ENCODE results near the gene BRSK2. TPM values are rescaled to one million over a fixed set of nuclear protein-coding genes. Genes with fewer than 3 reads are reported as not detected.

BRSK2 gene
- total RNA-seq, 2 experiments from 2014 or later, result 0.22 to 0.55 TPM

GRCh38 chr11:1504581-1505290 is 115.0 kb downstream of the BRSK2 start:
- H3K27ac ChIP-seq (ENCODE audit: low read depth in 1 of 2, low read length in 2 of 2), result no peak overlapping the region
- POLR2A ChIA-PET, result no interaction called here
- no peak overlapping the region for H3K27ac Mint-ChIP-seq
- TF ChIP-seq, protein P1, sequence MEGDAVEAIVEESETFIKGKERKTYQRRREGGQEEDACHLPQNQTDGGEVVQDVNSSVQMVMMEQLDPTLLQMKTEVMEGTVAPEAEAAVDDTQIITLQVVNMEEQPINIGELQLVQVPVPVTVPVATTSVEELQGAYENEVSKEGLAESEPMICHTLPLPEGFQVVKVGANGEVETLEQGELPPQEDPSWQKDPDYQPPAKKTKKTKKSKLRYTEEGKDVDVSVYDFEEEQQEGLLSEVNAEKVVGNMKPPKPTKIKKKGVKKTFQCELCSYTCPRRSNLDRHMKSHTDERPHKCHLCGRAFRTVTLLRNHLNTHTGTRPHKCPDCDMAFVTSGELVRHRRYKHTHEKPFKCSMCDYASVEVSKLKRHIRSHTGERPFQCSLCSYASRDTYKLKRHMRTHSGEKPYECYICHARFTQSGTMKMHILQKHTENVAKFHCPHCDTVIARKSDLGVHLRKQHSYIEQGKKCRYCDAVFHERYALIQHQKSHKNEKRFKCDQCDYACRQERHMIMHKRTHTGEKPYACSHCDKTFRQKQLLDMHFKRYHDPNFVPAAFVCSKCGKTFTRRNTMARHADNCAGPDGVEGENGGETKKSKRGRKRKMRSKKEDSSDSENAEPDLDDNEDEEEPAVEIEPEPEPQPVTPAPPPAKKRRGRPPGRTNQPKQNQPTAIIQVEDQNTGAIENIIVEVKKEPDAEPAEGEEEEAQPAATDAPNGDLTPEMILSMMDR (IDR thresholded peaks at IDR 0.05), result no peak
- H3K27me3 Mint-ChIP-seq, result no peaks in the 10 kb centered on the region
- H3K36me3 ChIP-seq (ENCODE audit: insufficient read depth, low read length), result peaks cover 19% of the 10 kb centered on the region
- H3K4me3 ChIP-seq (ENCODE audit: low read length), result no peak overlapping the region
- CTCF ChIA-PET, result no interaction called here
- no peaks in the 10 kb centered on the region for H3K27me3 ChIP-seq (ENCODE audit: control insufficient read depth in 1 of 2, insufficient read depth in 2 of 2, low read length in 2 of 2)
- ATAC-seq (ENCODE audit: poor library complexity) (no peak), DNase-seq (no peak)
- no peaks in the 10 kb centered on the region for H3K9me3 Mint-ChIP-seq
- intact Hi-C loops (cut with DNase I, micrococcal nuclease), result no loop called here
- peaks cover 37% of the 10 kb centered on the region for H3K4me1 Mint-ChIP-seq (ENCODE audit: low read depth)
- peaks cover 37% of the 10 kb centered on the region for H3K4me1 ChIP-seq (ENCODE audit: insufficient read depth, low read length)
- H3K4me3 Mint-ChIP-seq, result no peak overlapping the region
- peaks cover 12% of the 10 kb centered on the region for H3K36me3 Mint-ChIP-seq (ENCODE audit: low read depth)
- peaks cover 0 to 3% of the 10 kb centered on the region in 2 experiments for H3K9me3 ChIP-seq (ENCODE audit: control insufficient read depth in 1 of 2, insufficient read depth in 1 of 2, low read length in 2 of 2)

DNA sequence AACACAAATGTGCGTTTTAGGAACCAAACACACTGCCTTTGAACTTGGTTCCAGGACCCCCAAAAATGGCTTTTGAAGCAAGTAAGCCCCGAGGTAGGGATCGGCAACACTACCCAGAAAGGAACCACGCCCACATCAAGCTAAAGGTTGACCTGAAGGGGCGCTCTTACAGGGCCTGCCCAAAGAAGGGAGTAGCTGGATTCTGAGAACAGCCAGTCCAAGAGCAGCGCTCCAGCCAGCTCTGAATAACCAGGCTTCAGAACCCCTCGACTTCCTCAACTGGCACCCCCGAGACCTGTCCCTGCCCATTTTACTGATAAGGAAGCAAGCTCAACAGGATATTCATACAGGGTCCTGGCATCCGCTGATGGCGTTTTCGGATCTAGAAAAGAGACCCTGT is 115.7 kb downstream of the BRSK2 start:
- no peak overlapping the region for H3K27ac ChIP-seq (ENCODE audit: low read depth in 1 of 2, low read length in 2 of 2)
- H3K4me1 Mint-ChIP-seq (ENCODE audit: low read depth), result peaks cover 31% of the 10 kb centered on the region
- POLR2A ChIA-PET, result no interaction called here
- no peak for ATAC-seq (ENCODE audit: poor library complexity)
- CTCF ChIA-PET, result interaction anchor here (1.1 kb wide), 1 partner anchor 70 kb away, joined by 3 read pairs; no protein-coding TSS in a partner anchor
- no peak for DNase-seq
- H3K4me3 Mint-ChIP-seq, result no peak overlapping the region
- peaks cover 10% of the 10 kb centered on the region for H3K36me3 Mint-ChIP-seq (ENCODE audit: low read depth)
- TF ChIP-seq, protein P1 (IDR thresholded peaks at IDR 0.05), result no peak
- no peak overlapping the region for H3K27ac Mint-ChIP-seq
- H3K9me3 Mint-ChIP-seq, result no peaks in the 10 kb centered on the region
- H3K27me3 Mint-ChIP-seq, result no peaks in the 10 kb centered on the region
- H3K4me3 ChIP-seq (ENCODE audit: low read length), result no peak overlapping the region
- peaks cover 37% of the 10 kb centered on the region for H3K4me1 ChIP-seq (ENCODE audit: insufficient read depth, low read length)
- no peaks in the 10 kb centered on the region for H3K9me3 ChIP-seq (ENCODE audit: control insufficient read depth in 1 of 2, insufficient read depth in 1 of 2, low read length in 2 of 2)
- H3K27me3 ChIP-seq (ENCODE audit: control insufficient read depth in 1 of 2, insufficient read depth in 2 of 2, low read length in 2 of 2), result no peaks in the 10 kb centered on the region
- intact Hi-C loops (cut with DNase I, micrococcal nuclease), result no loop called here
- H3K36me3 ChIP-seq (ENCODE audit: insufficient read depth, low read length), result peaks cover 14% of the 10 kb centered on the region

GRCh38 chr11:1506981-1507380 is 117.2 kb downstream of the BRSK2 start:
- Histone ChIP-seq H3K4me1 (ENCODE audit: insufficient read depth, low read length) (peaks cover 40% of the 10 kb centered on the region), H3K9me3 (ENCODE audit: control insufficient read depth in 1 of 2, insufficient read depth in 1 of 2, low read length in 2 of 2) (no peaks in the 10 kb centered on the region), H3K36me3 (ENCODE audit: insufficient read depth, low read length) (peaks cover 14% of the 10 kb centered on the region), H3K4me3 (ENCODE audit: low read length) (no peak overlapping the region), H3K27me3 (ENCODE audit: control insufficient read depth in 1 of 2, insufficient read depth in 2 of 2, low read length in 2 of 2) (no peaks in the 10 kb centered on the region), H3K27ac (ENCODE audit: low read depth in 1 of 2, low read length in 2 of 2) (no peak overlapping the region)
- H3K4me1 Mint-ChIP-seq (ENCODE audit: low read depth), result peaks cover 21% of the 10 kb centered on the region
- intact Hi-C loops (cut with DNase I, micrococcal nuclease), result no loop called here
- H3K9me3 Mint-ChIP-seq, result no peaks in the 10 kb centered on the region
- DNase-seq, result no peak
- H3K4me3 Mint-ChIP-seq, result no peak overlapping the region
- no peak overlapping the region for H3K27ac Mint-ChIP-seq
- TF ChIP-seq, protein P1 (IDR thresholded peaks at IDR 0.05), result no peak
- ChIA-PET POLR2A (no interaction called here), CTCF (no interaction called here)
- ATAC-seq (ENCODE audit: poor library complexity), result no peak
- H3K27me3 Mint-ChIP-seq, result no peaks in the 10 kb centered on the region
- no peaks in the 10 kb centered on the region for H3K36me3 Mint-ChIP-seq (ENCODE audit: low read depth)
